PC-9 (cell line): ENCODE measurements around the gene NAALAD2. TPM values are rescaled to one million over a fixed set of nuclear protein-coding genes. Genes with fewer than 3 reads are reported as not detected.

Source experiments
- BruUV-seq: library from RNA; stranded (reverse); fragments of 400-500 nt; replicated peaks from 2 replicates; lab custom pipeline; 2021; lab: Mats Ljungman, UMichigan
- CTCF ChIA-PET: fragments of 300-600 bp; sonication (Branson Sonifier 250); formaldehyde crosslinking; loops from one replicate; lab custom pipeline; 2022; ENCODE audit warnings: antibody characterized with exemption; lab: Charles Lee
- POLR2A ChIA-PET: fragments of 300-600 bp; sonication (Branson Sonifier 250); formaldehyde crosslinking; loops from one replicate; lab custom pipeline; 2022; ENCODE audit warnings: antibody characterized with exemption; ENCODE audit not compliant: unreplicated experiment; lab: Charles Lee
- DNase-seq, 2 experiments: peaks; one replicate each; pipeline versions ENCODE4 v3.0.0 to v3.0.0-alpha.2; 2015 to 2022; ENCODE audit warnings: mixed read lengths in 1 of 2
- H2AFZ ChIP-seq: fragments of 200-600 bp; sonication (generic); 2 replicates; pipeline ENCODE4 v1.8.1; 2017; ENCODE audit warnings: antibody characterized with exemption
- H3F3A ChIP-seq: fragments of 200-600 bp; sonication (generic); 2 replicates; pipeline ENCODE4 v1.8.1; 2017; ENCODE audit warnings: antibody characterized with exemption, mild to moderate bottlenecking, low read depth; ENCODE audit not compliant: insufficient read depth
- H3K27ac ChIP-seq: fragments of 200-600 bp; sonication (generic); 2 replicates; pipeline ENCODE4 v1.6.1; 2016; ENCODE audit warnings: mixed run types
- H3K27me3 ChIP-seq: fragments of 200-600 bp; sonication (generic); 2 replicates; pipeline ENCODE4 v1.6.1; 2016; ENCODE audit warnings: low read depth, mixed run types; ENCODE audit not compliant: insufficient read depth
- H3K36me3 ChIP-seq: fragments of 200-600 bp; sonication (generic); 2 replicates; pipeline ENCODE4 v1.6.1; 2016; ENCODE audit warnings: low read depth, mixed run types
- H3K4me1 ChIP-seq: fragments of 200-600 bp; sonication (generic); replicated peaks from 2 replicates; pipeline ENCODE4 v1.6.1; 2016; ENCODE audit warnings: mixed run types; ENCODE audit not compliant: insufficient read depth
- H3K4me2 ChIP-seq: fragments of 200-600 bp; sonication (generic); 2 replicates; pipeline ENCODE4 v1.6.1; 2017; ENCODE audit warnings: mixed run types
- H3K4me3 ChIP-seq: fragments of 200-600 bp; sonication (generic); 2 replicates; pipeline ENCODE4 v1.6.1; 2016; ENCODE audit warnings: mixed run types
- H3K79me2 ChIP-seq: fragments of 200-600 bp; sonication (generic); 2 replicates; pipeline ENCODE4 v1.6.1; 2017; ENCODE audit warnings: low read depth, mixed run types
- H3K9me2 ChIP-seq: fragments of 200-600 bp; sonication (generic); 2 replicates; pipeline ENCODE4 v1.8.1; 2017; ENCODE audit warnings: mild to moderate bottlenecking; ENCODE audit not compliant: insufficient read depth
- H3K9me3 ChIP-seq: fragments of 200-600 bp; sonication (generic); 2 replicates; pipeline ENCODE4 v1.8.1; 2016; ENCODE audit warnings: low read depth; ENCODE audit not compliant: insufficient read depth
- H4K20me1 ChIP-seq: fragments of 200-600 bp; sonication (generic); 2 replicates; pipeline ENCODE4 v1.8.1; 2017; ENCODE audit not compliant: insufficient read depth
- CTCF ChIP-seq: fragments of 200-600 bp; sonication (generic); conservative IDR thresholded peaks from 2 replicates; pipeline ENCODE4 v1.6.1; 2017; ENCODE audit warnings: mixed run types, antibody characterized with exemption, mild to moderate bottlenecking, moderate library complexity
- EZH2 ChIP-seq: fragments of 200-600 bp; sonication (generic); IDR thresholded peaks from 2 replicates; pipeline ENCODE4 v1.8.0; 2017; ENCODE audit warnings: antibody characterized with exemption, low read depth
- intact Hi-C: fragments of 100-400 bp; cut with micrococcal nuclease; formaldehyde crosslinking; loops from one replicate; pipeline ENCODE4 v1.10.0; 2022; ENCODE audit not compliant: unreplicated experiment
- total RNA-seq: library from RNA; stranded (reverse); gene quantifications from 2 replicates; pipeline ENCODE4 v1.2.3, GENCODE V29; 2021

The NAALAD2 gene
- total RNA-seq, 1 experiment from 2014 or later = not detected

DNA sequence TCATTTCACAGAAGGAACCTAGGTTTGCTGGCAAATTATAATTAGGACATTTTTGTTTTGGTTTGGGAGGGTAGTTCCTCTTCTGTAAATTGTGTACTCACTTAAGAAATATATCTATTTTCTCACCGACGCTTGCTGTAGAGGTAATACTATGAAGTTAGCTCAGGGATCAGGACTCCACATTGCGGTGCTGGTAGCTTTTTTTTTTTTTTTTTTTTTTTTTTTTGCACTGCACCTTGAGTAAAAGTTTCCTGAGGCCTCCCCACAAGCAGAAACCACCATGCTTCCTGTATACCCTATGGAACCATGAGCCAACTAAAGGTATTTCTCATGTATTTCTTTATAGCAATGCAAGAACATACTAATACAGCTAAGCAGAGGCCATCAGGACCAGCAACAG, 34.0 kb upstream of the NAALAD2 start:
- Histone ChIP-seq H3K9me3 (no peaks in the 10 kb centered on the region), H3K36me3 (no peaks in the 10 kb centered on the region), H3K27ac (no peak overlapping the region), H3K27me3 (no peaks in the 10 kb centered on the region), H4K20me1 (no peaks in the 10 kb centered on the region), H3K79me2 (no peaks in the 10 kb centered on the region), H3K4me1 (no peaks in the 10 kb centered on the region), H3K4me3 (no peak overlapping the region), H3K9me2 (no peaks in the 10 kb centered on the region), H3K4me2 (no peak overlapping the region), H2AFZ (no peak overlapping the region), H3F3A (no peaks in the 10 kb centered on the region)
- DNase-seq = no peak
- POLR2A ChIA-PET = no interaction called here
- CTCF ChIA-PET = no interaction called here
- intact Hi-C loops = no loop called here
- no peak for TF ChIP-seq CTCF
- no peak for TF ChIP-seq EZH2
- no TSS peak for BruUV-seq

GRCh38 chr11:90113541-90113940, 20.9 kb upstream of the NAALAD2 start:
- no peaks in the 10 kb centered on the region for H3F3A ChIP-seq
- H2AFZ ChIP-seq = no peak overlapping the region
- TF ChIP-seq EZH2 = no peak
- peak; percentile 75 for TF ChIP-seq CTCF
- no peak overlapping the region for H3K27ac ChIP-seq
- DNase-seq = no peak
- H3K79me2 ChIP-seq = no peaks in the 10 kb centered on the region
- intact Hi-C loops = no loop called here
- POLR2A ChIA-PET = no interaction called here
- CTCF ChIA-PET = no interaction called here
- BruUV-seq = no TSS peak
- no peaks in the 10 kb centered on the region for H3K9me3 ChIP-seq
- H4K20me1 ChIP-seq = no peaks in the 10 kb centered on the region
- no peaks in the 10 kb centered on the region for H3K27me3 ChIP-seq
- no peaks in the 10 kb centered on the region for H3K36me3 ChIP-seq
- H3K9me2 ChIP-seq = no peaks in the 10 kb centered on the region
- H3K4me2 ChIP-seq = no peak overlapping the region
- no peaks in the 10 kb centered on the region for H3K4me1 ChIP-seq
- H3K4me3 ChIP-seq = no peak overlapping the region

DNA sequence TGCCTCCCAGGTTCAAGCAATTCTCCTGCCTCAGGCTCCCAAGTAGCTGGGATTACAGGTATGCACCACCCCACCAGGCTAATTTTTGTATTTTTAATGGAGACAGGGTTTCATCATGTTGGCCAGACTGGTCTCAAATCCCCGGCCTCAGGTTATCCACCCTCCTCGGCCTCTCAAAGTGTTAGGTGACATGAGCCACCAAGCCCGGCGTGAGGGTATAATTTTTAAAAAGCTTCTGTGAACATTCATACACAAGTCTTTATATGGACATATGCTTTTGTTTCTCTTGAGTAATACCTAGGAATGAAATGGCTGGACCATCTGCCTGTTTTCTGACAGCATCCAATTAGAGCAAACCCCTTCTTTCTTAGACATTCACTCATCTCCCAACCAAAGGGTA, 14.3 kb upstream of the NAALAD2 start:
- no peak overlapping the region for H3K27ac ChIP-seq
- ChIA-PET CTCF (no interaction called here), POLR2A (no interaction called here)
- H3K36me3 ChIP-seq = no peaks in the 10 kb centered on the region
- H3K9me3 ChIP-seq = no peaks in the 10 kb centered on the region
- no peaks in the 10 kb centered on the region for H4K20me1 ChIP-seq
- no peaks in the 10 kb centered on the region for H3K79me2 ChIP-seq
- no peaks in the 10 kb centered on the region for H3K4me1 ChIP-seq
- H2AFZ ChIP-seq = no peak overlapping the region
- intact Hi-C loops = no loop called here
- BruUV-seq = no TSS peak
- no peaks in the 10 kb centered on the region for H3K9me2 ChIP-seq
- no peaks in the 10 kb centered on the region for H3F3A ChIP-seq
- H3K4me3 ChIP-seq = no peak overlapping the region
- no peak overlapping the region for H3K4me2 ChIP-seq
- no peaks in the 10 kb centered on the region for H3K27me3 ChIP-seq
- no peak for DNase-seq
- TF ChIP-seq CTCF (no peak), EZH2 (no peak)
